PC-3 (cell line): ENCODE results near the gene MKNK1. TPM values are rescaled to one million over a fixed set of nuclear protein-coding genes. Genes with fewer than 3 reads are reported as not detected.

Experiments used
- ATAC-seq: fragments of 200-7000 bp; cut with Tn5 transposase; 2 replicates; pipeline ENCODE4 v1.9.1; 2020; ENCODE audit warnings: mild to moderate bottlenecking, moderate library complexity
- BruUV-seq: library from RNA; stranded (reverse); fragments of 400-500 nt; replicated peaks from 2 replicates; lab custom pipeline; 2021; lab: Mats Ljungman, UMichigan
- CTCF ChIA-PET: fragments of 300-600 bp; sonication (Branson Sonifier 250); formaldehyde crosslinking; loops from one replicate; lab custom pipeline; 2022; ENCODE audit warnings: antibody characterized with exemption; lab: Charles Lee
- POLR2A ChIA-PET: fragments of 300-600 bp; sonication (Branson Sonifier 250); formaldehyde crosslinking; loops from one replicate; lab custom pipeline; 2022; ENCODE audit warnings: antibody characterized with exemption; ENCODE audit not compliant: unreplicated experiment; lab: Charles Lee
- DNase-seq: peaks from one replicate; pipeline ENCODE4 v3.0.0-alpha.2; 2015
- H2AFZ ChIP-seq: fragments of 300-600 bp; sonication (generic); 2 replicates; pipeline ENCODE4 v1.6.0; 2016; ENCODE audit warnings: antibody characterized with exemption, low read length
- H3F3A ChIP-seq: fragments of 300-600 bp; sonication (generic); one replicate; pipeline ENCODE4 v1.6.0; 2017; ENCODE audit warnings: antibody characterized with exemption, low read length, control low read depth, mild to moderate bottlenecking; ENCODE audit not compliant: unreplicated experiment
- H3K27ac ChIP-seq: fragments of 300-600 bp; sonication (generic); 2 replicates; pipeline ENCODE4 v1.5.1; 2016; ENCODE audit warnings: mild to moderate bottlenecking, low read length
- H3K27me3 ChIP-seq: fragments of 300-600 bp; sonication (generic); 2 replicates; pipeline ENCODE4 v1.6.1; 2016; ENCODE audit warnings: low read length, mixed read lengths
- H3K36me3 ChIP-seq: fragments of 300-600 bp; sonication (generic); 2 replicates; pipeline ENCODE4 v1.6.1; 2016; ENCODE audit warnings: low read depth, mixed run types, low read length, mixed read lengths
- H3K4me1 ChIP-seq: fragments of 300-600 bp; sonication (generic); 2 replicates; pipeline ENCODE4 v1.5.1; 2016; ENCODE audit warnings: low read length; ENCODE audit not compliant: insufficient read depth
- H3K4me2 ChIP-seq: fragments of 300-600 bp; sonication (generic); 2 replicates; pipeline ENCODE4 v1.6.0; 2016; ENCODE audit warnings: low read length
- H3K4me3 ChIP-seq: fragments of 300-600 bp; sonication (generic); 2 replicates; pipeline ENCODE4 v1.5.1; 2016; ENCODE audit warnings: mild to moderate bottlenecking, low read length, mixed read lengths
- H3K79me2 ChIP-seq: fragments of 300-600 bp; sonication (generic); 2 replicates; pipeline ENCODE4 v1.6.1; 2017; ENCODE audit warnings: low read length, mixed read lengths
- H3K9ac ChIP-seq: fragments of 300-600 bp; sonication (generic); 2 replicates; pipeline ENCODE4 v1.6.0; 2016; ENCODE audit warnings: mild to moderate bottlenecking, low read length
- H3K9me2 ChIP-seq: fragments of 300-600 bp; sonication (generic); replicated peaks from 2 replicates; pipeline ENCODE4 v1.6.1; 2016; ENCODE audit warnings: mixed run types, low read length, mixed read lengths
- H3K9me3 ChIP-seq: fragments of 300-600 bp; sonication (generic); 2 replicates; pipeline ENCODE4 v1.6.1; 2016; ENCODE audit warnings: low read length, mixed read lengths
- H4K20me1 ChIP-seq: fragments of 300-600 bp; sonication (generic); 2 replicates; pipeline ENCODE4 v1.6.1; 2016; ENCODE audit warnings: low read length, mixed read lengths
- CTCF ChIP-seq: fragments of 300-600 bp; sonication (generic); conservative IDR thresholded peaks from 2 replicates; pipeline ENCODE4 v1.5.1; 2017; ENCODE audit warnings: antibody characterized with exemption, low read depth, mild to moderate bottlenecking, low read length
- EZH2 ChIP-seq: fragments of 300-600 bp; sonication (generic); IDR thresholded peaks from one replicate; pipeline ENCODE4 v1.6.1; 2017; ENCODE audit warnings: antibody characterized with exemption, mild to moderate bottlenecking, low read length; ENCODE audit not compliant: unreplicated experiment
- EZH2phosphoT487 ChIP-seq: fragments of 300-600 bp; sonication (generic); IDR thresholded peaks from 2 replicates; pipeline ENCODE4 v1.6.1; 2018; ENCODE audit warnings: mild to moderate bottlenecking, antibody characterized with exemption, low read length, borderline replicate concordance
- intact Hi-C: fragments of 100-400 bp; cut with micrococcal nuclease; formaldehyde crosslinking; loops from 2 replicates; pipeline ENCODE4 v1.9.0; 2023
- total RNA-seq: library from RNA; depleted of rRNA; stranded (reverse); fragments of >200 nt; gene quantifications from 2 replicates; pipeline ENCODE4 v1.2.3, GENCODE V29; 2014

Gene MKNK1
- total RNA-seq, 1 experiment from 2014 or later, result 36.8 TPM

DNA sequence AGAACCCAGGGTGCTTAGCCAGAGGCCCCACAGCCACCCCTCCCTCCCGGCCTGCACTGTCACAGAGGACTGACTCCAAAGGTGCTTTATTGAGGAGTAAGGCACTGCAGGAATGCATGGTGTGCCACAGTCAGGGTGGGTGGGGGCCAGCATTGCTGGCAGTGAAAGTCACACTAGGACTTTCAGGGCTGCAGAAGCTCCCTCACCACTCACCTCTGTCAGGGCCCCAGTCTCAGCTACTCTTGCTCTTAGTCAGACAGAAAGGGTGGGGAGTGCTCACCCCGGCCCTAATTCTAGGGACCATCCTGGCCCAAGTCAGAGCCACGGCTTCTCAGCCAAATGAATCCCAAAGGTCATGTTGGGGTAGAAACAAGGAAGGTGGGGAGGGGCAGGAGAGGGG is 72.0 kb downstream of the MKNK1 start:
- H3K9ac ChIP-seq, result no peak overlapping the region
- DNase-seq (no peak), ATAC-seq (no peak)
- H3K9me3 ChIP-seq, result no peaks in the 10 kb centered on the region
- POLR2A ChIA-PET, result no interaction called here
- H4K20me1 ChIP-seq, result no peaks in the 10 kb centered on the region
- no peaks in the 10 kb centered on the region for H3K79me2 ChIP-seq
- no peak overlapping the region for H3K4me3 ChIP-seq
- CTCF ChIA-PET, result no interaction called here
- no TSS peak for BruUV-seq
- intact Hi-C loops, result no loop called here
- no peaks in the 10 kb centered on the region for H3F3A ChIP-seq
- no peak overlapping the region for H3K4me2 ChIP-seq
- no peak overlapping the region for H2AFZ ChIP-seq
- no peaks in the 10 kb centered on the region for H3K9me2 ChIP-seq
- no peak overlapping the region for H3K27ac ChIP-seq
- no peaks in the 10 kb centered on the region for H3K27me3 ChIP-seq
- TF ChIP-seq EZH2 (no peak), EZH2phosphoT487 (no peak), CTCF (no peak)
- peaks cover 11% of the 10 kb centered on the region; the same call in 1 of the 2 replicates for H3K4me1 ChIP-seq
- no peaks in the 10 kb centered on the region for H3K36me3 ChIP-seq

- ChIA-PET POLR2A (no interaction called here), CTCF (interaction anchor here (1.1 kb wide), 1 partner anchor 194 kb away, joined by 3 read pairs; no protein-coding TSS in a partner anchor)
- Histone ChIP-seq H3K9ac (no peak overlapping the region), H3K4me1 (peaks cover 11% of the 10 kb centered on the region; the same call in 1 of the 2 replicates), H3K9me2 (no peaks in the 10 kb centered on the region), H2AFZ (no peak overlapping the region), H3K4me3 (no peak overlapping the region), H3K36me3 (no peaks in the 10 kb centered on the region), H3K79me2 (no peaks in the 10 kb centered on the region), H4K20me1 (no peaks in the 10 kb centered on the region), H3K27me3 (no peaks in the 10 kb centered on the region), H3K27ac (no peak overlapping the region), H3K9me3 (no peaks in the 10 kb centered on the region), H3F3A (no peaks in the 10 kb centered on the region), H3K4me2 (no peak overlapping the region)
- peak; percentile 72 for DNase-seq
- TF ChIP-seq EZH2phosphoT487 (no peak), EZH2 (no peak), CTCF (peak; percentile 50; the same call in 1 of the 2 replicates)
- intact Hi-C loops, result no loop called here
- ATAC-seq, result peak; percentile 9
- BruUV-seq, result no TSS peak
These were observed 73.2 kb downstream of the MKNK1 start for GRCh38 chr1:46530791-46531409.

DNA sequence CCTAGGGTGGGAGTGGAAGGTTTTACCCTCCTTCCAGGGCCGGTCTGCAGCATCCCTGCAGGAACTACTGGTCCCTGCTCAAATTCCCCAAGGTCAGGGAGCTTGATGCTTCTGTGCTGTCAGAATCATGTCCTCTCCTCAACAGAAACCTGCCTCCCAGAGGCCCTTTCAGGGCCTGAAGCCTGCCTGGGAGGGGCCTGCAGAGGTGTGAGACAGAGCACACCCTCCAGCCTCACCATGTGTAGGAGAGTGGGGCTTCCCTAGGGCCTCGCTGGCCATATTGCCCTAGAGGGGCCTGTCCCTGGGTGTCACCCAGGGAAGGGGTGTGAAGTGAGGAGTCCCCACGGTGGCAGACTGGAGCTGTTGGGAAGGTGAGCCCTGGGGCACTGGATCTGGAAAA is 73.8 kb downstream of the MKNK1 start:
- H3K9ac ChIP-seq, result no peak overlapping the region
- no peaks in the 10 kb centered on the region for H4K20me1 ChIP-seq
- no peaks in the 10 kb centered on the region for H3K36me3 ChIP-seq
- CTCF ChIA-PET, result interaction anchor here (1.1 to 2.6 kb wide), 2 partner anchors 84 to 195 kb away, joined by 3 to 13 read pairs; no protein-coding TSS in a partner anchor
- no peak for TF ChIP-seq CTCF
- no peak for TF ChIP-seq EZH2
- TF ChIP-seq EZH2phosphoT487, result no peak
- H3K4me2 ChIP-seq, result no peak overlapping the region
- intact Hi-C loops, result no loop called here
- BruUV-seq, result no TSS peak
- ATAC-seq (no peak), DNase-seq (no peak)
- no peaks in the 10 kb centered on the region for H3K9me3 ChIP-seq
- H2AFZ ChIP-seq, result no peak overlapping the region
- H3K27ac ChIP-seq, result no peak overlapping the region
- H3F3A ChIP-seq, result no peaks in the 10 kb centered on the region
- no peaks in the 10 kb centered on the region for H3K79me2 ChIP-seq
- no peak overlapping the region for H3K4me3 ChIP-seq
- POLR2A ChIA-PET, result no interaction called here
- no peaks in the 10 kb centered on the region for H3K9me2 ChIP-seq
- no peaks in the 10 kb centered on the region for H3K27me3 ChIP-seq
- peaks cover 11% of the 10 kb centered on the region; the same call in 1 of the 2 replicates for H3K4me1 ChIP-seq
